HepG2 (cell line): Measurements from ENCODE around the gene CDHR3.

Experiments used
- CHD4 ChIP-seq: fragments of 200-600 bp; sonication (generic); IDR thresholded peaks from 2 replicates; pipeline ENCODE4 v1.7.0; 2017; ENCODE audit warnings: mild to moderate bottlenecking, low read length, borderline replicate concordance
- CTCF ChIP-seq: sonication (generic); formaldehyde crosslinking; IDR thresholded peaks from 2 replicates; pipeline ENCODE4 v1.5.0; 2020; ENCODE audit warnings: mild to moderate bottlenecking, missing genetic modification reagents, moderate library complexity
- NFATC3 ChIP-seq: sonication (generic); formaldehyde crosslinking; IDR thresholded peaks from 2 replicates; pipeline ENCODE4 v1.5.1; 2020; ENCODE audit warnings: mild to moderate bottlenecking, missing genetic modification reagents
- TCF7L2 ChIP-seq: IDR thresholded peaks from 2 replicates; pipeline ENCODE4 v1.6.1; 2011; ENCODE audit warnings: mild to moderate bottlenecking, low read depth, low read length, moderate library complexity
- ZBTB7A ChIP-seq: sonication (generic); formaldehyde crosslinking; IDR thresholded peaks from 2 replicates; pipeline ENCODE4 v1.8.0; 2022; ENCODE audit warnings: mild to moderate bottlenecking, missing genetic modification reagents
- ZNF24 ChIP-seq: fragments of 450-650 bp; IDR thresholded peaks from 2 replicates; pipeline ENCODE4 v1.6.1; 2017; ENCODE audit warnings: antibody characterized with exemption, mild to moderate bottlenecking
- ZNF510 ChIP-seq: sonication (generic); formaldehyde crosslinking; IDR thresholded peaks from 2 replicates; pipeline ENCODE4 v1.4.0; 2020; ENCODE audit warnings: low read depth, mild to moderate bottlenecking, missing genetic modification reagents
- ZNF512B ChIP-seq: sonication (generic); formaldehyde crosslinking; IDR thresholded peaks from 2 replicates; pipeline ENCODE4 v1.5.1; 2020; ENCODE audit warnings: missing genetic modification reagents, mild to moderate bottlenecking, borderline replicate concordance
- ZNF775 ChIP-seq: sonication (generic); formaldehyde crosslinking; IDR thresholded peaks from 2 replicates; pipeline ENCODE4 v1.4.0; 2020; ENCODE audit warnings: missing genetic modification reagents, mild to moderate bottlenecking, moderate library complexity, borderline replicate concordance

GRCh38 chr7:106045586-106045985, 82.5 kb downstream of the CDHR3 start:
- TF ChIP-seq ZBTB7A (CRISPR knock-in tag) (no peak), ZNF512B (CRISPR knock-in tag) (no peak), CHD4 (no peak), ZNF775 (CRISPR knock-in tag) (no peak), CTCF (CRISPR knock-in tag) (no peak), NFATC3 (CRISPR knock-in tag) (no peak), ZNF24 (no peak), TCF7L2 (no peak), ZNF510 (CRISPR knock-in tag) (no peak)
